ENCODE results near the gene CCL8.

- TF ChIP-seq, protein P1, sequence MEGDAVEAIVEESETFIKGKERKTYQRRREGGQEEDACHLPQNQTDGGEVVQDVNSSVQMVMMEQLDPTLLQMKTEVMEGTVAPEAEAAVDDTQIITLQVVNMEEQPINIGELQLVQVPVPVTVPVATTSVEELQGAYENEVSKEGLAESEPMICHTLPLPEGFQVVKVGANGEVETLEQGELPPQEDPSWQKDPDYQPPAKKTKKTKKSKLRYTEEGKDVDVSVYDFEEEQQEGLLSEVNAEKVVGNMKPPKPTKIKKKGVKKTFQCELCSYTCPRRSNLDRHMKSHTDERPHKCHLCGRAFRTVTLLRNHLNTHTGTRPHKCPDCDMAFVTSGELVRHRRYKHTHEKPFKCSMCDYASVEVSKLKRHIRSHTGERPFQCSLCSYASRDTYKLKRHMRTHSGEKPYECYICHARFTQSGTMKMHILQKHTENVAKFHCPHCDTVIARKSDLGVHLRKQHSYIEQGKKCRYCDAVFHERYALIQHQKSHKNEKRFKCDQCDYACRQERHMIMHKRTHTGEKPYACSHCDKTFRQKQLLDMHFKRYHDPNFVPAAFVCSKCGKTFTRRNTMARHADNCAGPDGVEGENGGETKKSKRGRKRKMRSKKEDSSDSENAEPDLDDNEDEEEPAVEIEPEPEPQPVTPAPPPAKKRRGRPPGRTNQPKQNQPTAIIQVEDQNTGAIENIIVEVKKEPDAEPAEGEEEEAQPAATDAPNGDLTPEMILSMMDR (conservative IDR thresholded peaks at IDR 0.05; ENCODE audit: low read length), result no peak
- no peak for TF ChIP-seq EZH2phosphoT487 (IDR thresholded peaks at IDR 0.05; ENCODE audit: borderline replicate concordance)
Measured at GRCh38 chr17:34305606-34306005, 13.6 kb upstream of the CCL8 start.

Measured in Loucy (cell line).